ENCODE measurements around the gene GPAM. TPM values are rescaled to one million over a fixed set of nuclear protein-coding genes. Genes with fewer than 3 reads are reported as not detected.

GPAM gene
- total RNA-seq, 4 donors from 2014 or later, result 1.00 to 6.6 (median 5.8) TPM

DNA sequence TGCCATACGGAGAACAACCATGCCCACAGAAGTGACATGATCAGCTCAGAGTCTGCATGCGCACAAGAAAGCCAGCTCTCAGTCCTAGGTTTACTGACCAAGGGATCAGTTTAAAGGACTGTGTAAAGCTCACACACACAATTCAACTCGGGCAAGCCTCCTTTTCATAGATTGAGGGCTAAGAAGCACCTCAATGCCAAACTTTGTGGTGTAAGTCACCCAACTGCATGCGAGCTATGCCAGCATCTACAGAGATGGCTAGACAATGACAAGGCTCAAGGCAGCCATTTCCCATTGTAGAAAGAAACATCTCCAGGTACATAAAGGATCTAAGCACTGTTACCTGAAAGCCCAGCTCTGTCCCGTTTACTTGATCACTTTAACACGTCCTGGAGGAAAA is 36.8 kb downstream of the GPAM start:
- TF ChIP-seq POLR2A (IDR thresholded peaks at IDR 0.05) (no peak), POLR2AphosphoS5 (IDR thresholded peaks at IDR 0.05) (no peak), EP300 (IDR thresholded peaks at IDR 0.05; ENCODE audit: low read depth) (no peak)
- TF ChIP-seq, protein P1, sequence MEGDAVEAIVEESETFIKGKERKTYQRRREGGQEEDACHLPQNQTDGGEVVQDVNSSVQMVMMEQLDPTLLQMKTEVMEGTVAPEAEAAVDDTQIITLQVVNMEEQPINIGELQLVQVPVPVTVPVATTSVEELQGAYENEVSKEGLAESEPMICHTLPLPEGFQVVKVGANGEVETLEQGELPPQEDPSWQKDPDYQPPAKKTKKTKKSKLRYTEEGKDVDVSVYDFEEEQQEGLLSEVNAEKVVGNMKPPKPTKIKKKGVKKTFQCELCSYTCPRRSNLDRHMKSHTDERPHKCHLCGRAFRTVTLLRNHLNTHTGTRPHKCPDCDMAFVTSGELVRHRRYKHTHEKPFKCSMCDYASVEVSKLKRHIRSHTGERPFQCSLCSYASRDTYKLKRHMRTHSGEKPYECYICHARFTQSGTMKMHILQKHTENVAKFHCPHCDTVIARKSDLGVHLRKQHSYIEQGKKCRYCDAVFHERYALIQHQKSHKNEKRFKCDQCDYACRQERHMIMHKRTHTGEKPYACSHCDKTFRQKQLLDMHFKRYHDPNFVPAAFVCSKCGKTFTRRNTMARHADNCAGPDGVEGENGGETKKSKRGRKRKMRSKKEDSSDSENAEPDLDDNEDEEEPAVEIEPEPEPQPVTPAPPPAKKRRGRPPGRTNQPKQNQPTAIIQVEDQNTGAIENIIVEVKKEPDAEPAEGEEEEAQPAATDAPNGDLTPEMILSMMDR (IDR thresholded peaks at IDR 0.05), result no peak
- Histone ChIP-seq H3K36me3 (no peaks in the 10 kb centered on the region), H3K27ac (no peak overlapping the region), H3K9me3 (no peaks in the 10 kb centered on the region), H3K27me3 (no peaks in the 10 kb centered on the region), H3K4me1 (no peaks in the 10 kb centered on the region), H3K4me3 (no peak overlapping the region)
- in situ Hi-C loops (cut with MboI; ENCODE audit: low pct_ligation_motif_present in 1 of 4, low pct_unique_long_range_greater_than_20kb in 1 of 4, low sequenced_read_pairs in 3 of 4) (loop anchor here (25.0 kb wide), 3 partner anchors 166 to 1534 kb away; no protein-coding TSS in a partner anchor), intact Hi-C loops (cut with DNase I; ENCODE audit: low total_unique reads) (no loop called here)
- DNase-seq, result no peak
- 87% methylated on average over 6 of the region's 6 CpGs; no CpG with 5 or more reads in 1 of the 2 donors for WGBS, 2 donors (ENCODE audit: low coverage in 1 of 2)

DNA sequence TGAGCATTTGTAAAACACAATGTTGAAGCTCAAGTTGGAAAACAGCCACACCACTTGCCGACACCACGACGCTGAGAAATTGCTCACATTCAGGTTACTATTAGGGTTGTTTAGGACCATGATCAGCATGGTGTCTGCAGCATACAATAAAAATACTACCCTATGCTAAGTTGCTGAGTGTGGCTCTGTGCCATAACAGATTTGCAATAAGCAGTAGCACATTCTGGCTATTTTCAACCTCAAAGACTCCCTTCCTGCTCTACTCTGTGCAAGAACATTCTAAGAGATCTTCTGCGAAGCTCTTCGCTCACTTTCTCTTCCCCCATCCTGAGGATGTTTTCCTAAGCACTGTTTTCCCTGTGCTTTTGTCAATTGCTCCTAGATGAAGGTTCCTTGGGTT is 38.3 kb downstream of the GPAM start:
- intact Hi-C loops (cut with DNase I; ENCODE audit: low total_unique reads) (no loop called here), in situ Hi-C loops (cut with MboI; ENCODE audit: low pct_ligation_motif_present in 1 of 4, low pct_unique_long_range_greater_than_20kb in 1 of 4, low sequenced_read_pairs in 3 of 4) (loop anchor here (25.0 kb wide), 3 partner anchors 167 to 1533 kb away; no protein-coding TSS in a partner anchor)
- no peaks in the 10 kb centered on the region for H3K9me3 ChIP-seq
- H3K27ac ChIP-seq, result no peak overlapping the region
- H3K4me1 ChIP-seq, result no peaks in the 10 kb centered on the region
- WGBS, 2 donors (ENCODE audit: low coverage in 1 of 2), result 94% methylated on average over 5 of the region's 5 CpGs; no CpG with 5 or more reads in 1 of the 2 donors
- H3K36me3 ChIP-seq, result no peaks in the 10 kb centered on the region
- TF ChIP-seq, protein P1 (IDR thresholded peaks at IDR 0.05), result no peak
- TF ChIP-seq EP300 (IDR thresholded peaks at IDR 0.05; ENCODE audit: low read depth) (no peak), POLR2A (IDR thresholded peaks at IDR 0.05) (no peak), POLR2AphosphoS5 (IDR thresholded peaks at IDR 0.05) (no peak)
- DNase-seq, result no peak
- no peaks in the 10 kb centered on the region for H3K27me3 ChIP-seq
- no peak overlapping the region for H3K4me3 ChIP-seq

DNA sequence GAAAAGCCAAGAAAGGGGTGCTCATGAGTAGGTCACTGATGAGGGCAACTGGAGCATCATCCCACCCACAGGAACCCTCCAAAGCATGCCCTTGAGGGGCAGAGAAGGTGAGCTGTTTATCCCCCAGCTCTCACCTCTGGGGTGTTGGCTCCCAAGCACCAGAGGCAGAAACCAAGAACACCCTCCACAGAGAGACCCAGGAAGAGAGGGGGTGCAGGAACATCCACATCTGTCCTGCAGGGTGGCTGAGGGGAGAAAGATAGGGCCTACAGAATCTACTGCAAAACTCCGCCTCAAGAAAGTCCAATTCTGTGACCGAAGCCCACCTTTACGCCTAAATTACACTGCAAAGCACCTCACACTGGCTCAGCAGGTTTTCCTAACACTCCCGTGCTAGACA is 40.1 kb downstream of the GPAM start:
- intact Hi-C loops (cut with DNase I; ENCODE audit: low total_unique reads), result no loop called here
- no peak overlapping the region for H3K4me3 ChIP-seq
- H3K27ac ChIP-seq, result no peak overlapping the region
- no peaks in the 10 kb centered on the region for H3K4me1 ChIP-seq
- H3K9me3 ChIP-seq, result no peaks in the 10 kb centered on the region
- WGBS, 2 donors (ENCODE audit: low coverage in 1 of 2), result 76 to 100% methylated on average over 1 to 4 of the region's 4 CpGs
- no peaks in the 10 kb centered on the region for H3K27me3 ChIP-seq
- H3K36me3 ChIP-seq, result no peaks in the 10 kb centered on the region
- in situ Hi-C loops (cut with MboI; ENCODE audit: low pct_ligation_motif_present in 1 of 4, low pct_unique_long_range_greater_than_20kb in 1 of 4, low sequenced_read_pairs in 3 of 4), result loop anchor here (25.0 kb wide), 3 partner anchors 169 to 1531 kb away; no protein-coding TSS in a partner anchor
- TF ChIP-seq EP300 (IDR thresholded peaks at IDR 0.05; ENCODE audit: low read depth) (no peak), POLR2AphosphoS5 (IDR thresholded peaks at IDR 0.05) (no peak), POLR2A (IDR thresholded peaks at IDR 0.05) (no peak)
- TF ChIP-seq, protein P1 (IDR thresholded peaks at IDR 0.05), result no peak
- no peak for DNase-seq

DNA sequence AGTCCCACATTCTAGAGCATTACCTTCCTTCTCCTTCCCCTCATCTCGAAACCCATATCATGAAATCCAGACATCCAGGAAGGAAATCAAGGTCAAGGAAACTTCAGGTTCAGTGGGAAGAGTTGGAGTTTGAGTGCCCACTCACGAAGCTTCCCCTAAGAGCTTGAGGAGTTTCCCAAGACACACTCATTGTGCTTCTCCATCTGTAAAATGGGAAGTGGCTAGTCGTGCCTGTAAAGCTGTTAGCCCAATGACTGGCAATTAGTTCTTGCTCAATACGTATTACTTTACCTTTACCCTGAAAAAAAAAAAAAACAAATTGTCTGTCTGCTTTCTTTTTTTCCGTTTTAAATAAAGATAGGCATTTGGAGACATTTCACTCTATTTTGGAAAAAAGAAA is 42.3 kb downstream of the GPAM start:
- Histone ChIP-seq H3K36me3 (no peaks in the 10 kb centered on the region), H3K4me3 (no peak overlapping the region), H3K4me1 (no peaks in the 10 kb centered on the region), H3K27ac (no peak overlapping the region), H3K27me3 (no peaks in the 10 kb centered on the region), H3K9me3 (no peaks in the 10 kb centered on the region)
- intact Hi-C loops (cut with DNase I; ENCODE audit: low total_unique reads), result no loop called here
- WGBS, 2 donors (ENCODE audit: low coverage in 1 of 2), result 66 to 75% methylated on average over 5 of the region's 5 CpGs
- no peak for DNase-seq
- TF ChIP-seq, protein P1 (IDR thresholded peaks at IDR 0.05), result no peak
- TF ChIP-seq POLR2A (IDR thresholded peaks at IDR 0.05) (no peak), EP300 (IDR thresholded peaks at IDR 0.05; ENCODE audit: low read depth) (no peak), POLR2AphosphoS5 (IDR thresholded peaks at IDR 0.05) (no peak)
- in situ Hi-C loops (cut with MboI; ENCODE audit: low pct_ligation_motif_present in 1 of 4, low pct_unique_long_range_greater_than_20kb in 1 of 4, low sequenced_read_pairs in 3 of 4), result loop anchor here (25.0 kb wide), 3 partner anchors 171 to 1529 kb away; no protein-coding TSS in a partner anchor

Data from transverse colon (tissue), 4 donors.